Measurements from ENCODE around the gene GNG12.

- no peak for TF ChIP-seq CTCF (IDR thresholded peaks at IDR 0.05)
- no peak for TF ChIP-seq POLR2AphosphoS5 (IDR thresholded peaks at IDR 0.05)
- TF ChIP-seq POLR2A (IDR thresholded peaks at IDR 0.05), result no peak
- no peak for TF ChIP-seq EP300 (IDR thresholded peaks at IDR 0.05)
Measured at GRCh38 chr1:67705735-67706453, 127.4 kb downstream of the GNG12 start.

All from stomach (tissue), 4 donors.